HepG2 (cell line): ENCODE data around the gene ZNRF3. TPM values are rescaled to one million over a fixed set of nuclear protein-coding genes. Genes with fewer than 3 reads are reported as not detected.

Experiments
- ATF1 ChIP-seq: IDR thresholded peaks from 2 replicates; pipeline ENCODE4 v1.6.1; 2016; ENCODE audit warnings: mild to moderate bottlenecking, control low read depth
- CHD2 ChIP-seq: IDR thresholded peaks from 2 replicates; pipeline ENCODE4 v1.6.1; 2011; ENCODE audit warnings: low read depth, low read length, improper control_type of control experiment
- FIP1L1 ChIP-seq: fragments of 200-400 bp; formaldehyde crosslinking; IDR thresholded peaks from 2 replicates; pipeline ENCODE4 v1.6.1; 2018; ENCODE audit warnings: low read depth, mild to moderate bottlenecking, low read length, moderate library complexity, borderline replicate concordance; ENCODE audit not compliant: insufficient read depth
- FOXO1 ChIP-seq: sonication (generic); formaldehyde crosslinking; IDR thresholded peaks from 2 replicates; pipeline ENCODE4 v1.4.0; 2020; ENCODE audit warnings: missing genetic modification reagents
- HMG20A ChIP-seq: IDR thresholded peaks from 2 replicates; pipeline ENCODE4 v1.6.1; 2016; ENCODE audit warnings: borderline replicate concordance
- MYNN ChIP-seq: sonication (generic); formaldehyde crosslinking; IDR thresholded peaks from 2 replicates; pipeline ENCODE4 v1.4.0; 2020; ENCODE audit warnings: mild to moderate bottlenecking, low read depth, missing genetic modification reagents
- NR2C2 ChIP-seq: sonication (generic); formaldehyde crosslinking; IDR thresholded peaks from 2 replicates; pipeline ENCODE4 v1.4.0; 2020; ENCODE audit warnings: missing genetic modification reagents, mild to moderate bottlenecking, moderate library complexity, borderline replicate concordance
- RBFOX2 ChIP-seq: fragments of 200-400 bp; formaldehyde crosslinking; IDR thresholded peaks from 2 replicates; pipeline ENCODE4 v1.6.1; 2017; ENCODE audit warnings: low read depth, mild to moderate bottlenecking, low read length
- SRF ChIP-seq: IDR thresholded peaks from 2 replicates; pipeline ENCODE4 v1.6.1; 2011; ENCODE audit warnings: mild to moderate bottlenecking, low read depth, low read length, moderate library complexity
- TCF7L2 ChIP-seq: IDR thresholded peaks from 2 replicates; pipeline ENCODE4 v1.6.1; 2011; ENCODE audit warnings: mild to moderate bottlenecking, low read depth, low read length, moderate library complexity
- ZBTB42 ChIP-seq: sonication (generic); formaldehyde crosslinking; IDR thresholded peaks from 2 replicates; pipeline ENCODE4 v1.5.0; 2020; ENCODE audit warnings: mild to moderate bottlenecking, missing genetic modification reagents
- ZNF263 ChIP-seq: sonication (generic); formaldehyde crosslinking; IDR thresholded peaks from 2 replicates; pipeline ENCODE4 v1.4.0; 2020; ENCODE audit warnings: missing genetic modification reagents
- ZNF530 ChIP-seq: sonication (generic); formaldehyde crosslinking; IDR thresholded peaks from 2 replicates; pipeline ENCODE4 v1.5.0; 2020; ENCODE audit warnings: low read depth, mild to moderate bottlenecking, missing genetic modification reagents
- ZNF558 ChIP-seq: sonication (generic); formaldehyde crosslinking; IDR thresholded peaks from 2 replicates; pipeline ENCODE4 v1.9.0; 2022; ENCODE audit warnings: mild to moderate bottlenecking, missing genetic modification reagents, borderline replicate concordance
- ZNF737 ChIP-seq: sonication (generic); formaldehyde crosslinking; IDR thresholded peaks from 2 replicates; pipeline ENCODE4 v1.5.0; 2020; ENCODE audit warnings: missing genetic modification reagents, mild to moderate bottlenecking, borderline replicate concordance
- ZNF816 ChIP-seq: sonication (generic); formaldehyde crosslinking; IDR thresholded peaks from 2 replicates; pipeline ENCODE4 v1.8.0; 2022; ENCODE audit warnings: missing genetic modification reagents, mild to moderate bottlenecking, borderline replicate concordance
- ZNF841 ChIP-seq: sonication (generic); formaldehyde crosslinking; IDR thresholded peaks from 2 replicates; pipeline ENCODE4 v1.8.1; 2023; ENCODE audit warnings: missing genetic modification reagents, borderline replicate concordance
- polyA plus RNA-seq, 8 experiments: library from polyadenylated mRNA; depleted of rRNA in 3 of 8; stranded (reverse) in 7 of 8; unstranded in 1 of 8; fragments of >200 nt; fragmentation: Illumina TruSeq in 4 of 8; extraction: Trizol in 4 of 8; gene quantifications; 2 replicates each; pipeline versions ENCODE4 v1.2.1 to v1.2.3, GENCODE V29; 2011 to 2016; ENCODE audit warnings: low read depth in 4 of 8, missing spikeins in 1 of 8, mixed read lengths in 1 of 8; ENCODE audit not compliant: insufficient read depth in 1 of 8
- total RNA-seq, 5 experiments: library from RNA; depleted of rRNA; stranded (reverse); fragments of >200 nt; fragmentation: Illumina TruSeq; extraction: Trizol; gene quantifications; 2 replicates each; pipeline ENCODE4 v1.2.3, GENCODE V29; 2016; ENCODE audit warnings: low read depth in 1 of 5
- TF ChIP-seq, protein P1 (sequence below): sonication (generic); formaldehyde crosslinking; conservative IDR thresholded peaks from 2 replicates; pipeline ENCODE4 v1.4.0; 2020; ENCODE audit warnings: missing genetic modification reagents
- TF ChIP-seq, protein P2 (sequence below): sonication (generic); formaldehyde crosslinking; IDR thresholded peaks from 2 replicates; pipeline ENCODE4 v1.8.1; 2023; ENCODE audit warnings: mild to moderate bottlenecking, missing genetic modification reagents, borderline replicate concordance
- TF ChIP-seq, protein P3 (sequence below): sonication (generic); formaldehyde crosslinking; IDR thresholded peaks from 2 replicates; pipeline ENCODE4 v1.5.0; 2020; ENCODE audit warnings: missing genetic modification reagents
- TF ChIP-seq, protein P4 (sequence below): sonication (generic); formaldehyde crosslinking; IDR thresholded peaks from 2 replicates; pipeline ENCODE4 v1.8.1; 2023; ENCODE audit warnings: mild to moderate bottlenecking, missing genetic modification reagents
- TF ChIP-seq, protein P5 (sequence below): sonication (generic); formaldehyde crosslinking; IDR thresholded peaks from 2 replicates; pipeline ENCODE4 v1.5.0; 2020; ENCODE audit warnings: missing genetic modification reagents

The ZNRF3 gene
- total and polyA plus RNA-seq, 2 of the 13 experiments (the other 11 are each of a cell fraction or from before 2014, with no cell fraction given): 20.3 to 36.7 TPM

DNA sequence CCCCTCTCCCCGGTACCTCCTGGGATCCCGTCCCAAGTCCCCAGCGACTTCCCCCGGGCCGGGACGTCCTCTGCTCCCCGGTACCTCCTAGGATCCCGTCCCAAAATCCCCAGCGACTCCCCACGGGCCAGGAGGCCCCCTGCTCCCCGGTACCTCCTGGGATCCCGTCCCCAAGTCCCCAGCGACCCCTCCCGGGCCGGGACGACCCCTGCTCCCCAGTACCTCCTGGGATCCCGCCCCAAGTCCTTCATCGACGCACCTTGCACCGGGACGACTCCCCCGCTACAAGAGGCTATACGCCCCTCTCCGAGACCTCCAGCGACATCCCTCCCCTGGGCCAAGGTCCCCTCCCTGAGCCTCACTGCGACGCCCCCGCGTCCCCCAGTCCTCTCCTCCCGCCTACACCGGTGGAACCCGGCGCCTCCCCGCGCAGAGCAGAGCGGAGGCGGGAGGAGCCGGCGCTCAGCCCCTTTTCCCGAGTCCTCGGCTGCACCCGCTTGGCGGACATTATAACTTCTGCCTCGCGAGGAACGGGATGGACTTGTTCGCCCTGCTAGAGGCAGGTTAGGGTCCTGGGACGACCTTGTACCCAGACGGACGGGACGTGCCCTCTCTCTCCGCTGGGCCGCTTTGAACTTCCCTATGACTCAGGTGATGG lies 190.4 kb downstream of the ZNRF3 start (continued):
- TF ChIP-seq ZNF841 (CRISPR knock-in tag): no peak
- TF ChIP-seq, protein P1, sequence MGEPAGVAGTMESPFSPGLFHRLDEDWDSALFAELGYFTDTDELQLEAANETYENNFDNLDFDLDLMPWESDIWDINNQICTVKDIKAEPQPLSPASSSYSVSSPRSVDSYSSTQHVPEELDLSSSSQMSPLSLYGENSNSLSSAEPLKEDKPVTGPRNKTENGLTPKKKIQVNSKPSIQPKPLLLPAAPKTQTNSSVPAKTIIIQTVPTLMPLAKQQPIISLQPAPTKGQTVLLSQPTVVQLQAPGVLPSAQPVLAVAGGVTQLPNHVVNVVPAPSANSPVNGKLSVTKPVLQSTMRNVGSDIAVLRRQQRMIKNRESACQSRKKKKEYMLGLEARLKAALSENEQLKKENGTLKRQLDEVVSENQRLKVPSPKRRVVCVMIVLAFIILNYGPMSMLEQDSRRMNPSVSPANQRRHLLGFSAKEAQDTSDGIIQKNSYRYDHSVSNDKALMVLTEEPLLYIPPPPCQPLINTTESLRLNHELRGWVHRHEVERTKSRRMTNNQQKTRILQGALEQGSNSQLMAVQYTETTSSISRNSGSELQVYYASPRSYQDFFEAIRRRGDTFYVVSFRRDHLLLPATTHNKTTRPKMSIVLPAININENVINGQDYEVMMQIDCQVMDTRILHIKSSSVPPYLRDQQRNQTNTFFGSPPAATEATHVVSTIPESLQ (CRISPR knock-in tag): no peak
- TF ChIP-seq, protein P2, sequence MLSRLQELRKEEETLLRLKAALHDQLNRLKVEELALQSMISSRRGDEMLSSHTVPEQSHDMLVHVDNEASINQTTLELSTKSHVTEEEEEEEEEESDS (CRISPR knock-in tag): no peak
- TF ChIP-seq TCF7L2: no peak
- TF ChIP-seq FIP1L1: no peak
- no peak for TF ChIP-seq ZNF816 (CRISPR knock-in tag)
- no peak for TF ChIP-seq ZBTB42
- 0 out of 2 replicates have a peak, but pooled peaks have one; percentile 40 for TF ChIP-seq ZNF263 (CRISPR knock-in tag)
- TF ChIP-seq, protein P3, sequence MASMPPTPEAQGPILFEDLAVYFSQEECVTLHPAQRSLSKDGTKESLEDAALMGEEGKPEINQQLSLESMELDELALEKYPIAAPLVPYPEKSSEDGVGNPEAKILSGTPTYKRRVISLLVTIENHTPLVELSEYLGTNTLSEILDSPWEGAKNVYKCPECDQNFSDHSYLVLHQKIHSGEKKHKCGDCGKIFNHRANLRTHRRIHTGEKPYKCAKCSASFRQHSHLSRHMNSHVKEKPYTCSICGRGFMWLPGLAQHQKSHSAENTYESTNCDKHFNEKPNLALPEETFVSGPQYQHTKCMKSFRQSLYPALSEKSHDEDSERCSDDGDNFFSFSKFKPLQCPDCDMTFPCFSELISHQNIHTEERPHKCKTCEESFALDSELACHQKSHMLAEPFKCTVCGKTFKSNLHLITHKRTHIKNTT (CRISPR knock-in tag): no peak
- no peak for TF ChIP-seq ZNF737 (CRISPR knock-in tag)
- TF ChIP-seq, protein P4, sequence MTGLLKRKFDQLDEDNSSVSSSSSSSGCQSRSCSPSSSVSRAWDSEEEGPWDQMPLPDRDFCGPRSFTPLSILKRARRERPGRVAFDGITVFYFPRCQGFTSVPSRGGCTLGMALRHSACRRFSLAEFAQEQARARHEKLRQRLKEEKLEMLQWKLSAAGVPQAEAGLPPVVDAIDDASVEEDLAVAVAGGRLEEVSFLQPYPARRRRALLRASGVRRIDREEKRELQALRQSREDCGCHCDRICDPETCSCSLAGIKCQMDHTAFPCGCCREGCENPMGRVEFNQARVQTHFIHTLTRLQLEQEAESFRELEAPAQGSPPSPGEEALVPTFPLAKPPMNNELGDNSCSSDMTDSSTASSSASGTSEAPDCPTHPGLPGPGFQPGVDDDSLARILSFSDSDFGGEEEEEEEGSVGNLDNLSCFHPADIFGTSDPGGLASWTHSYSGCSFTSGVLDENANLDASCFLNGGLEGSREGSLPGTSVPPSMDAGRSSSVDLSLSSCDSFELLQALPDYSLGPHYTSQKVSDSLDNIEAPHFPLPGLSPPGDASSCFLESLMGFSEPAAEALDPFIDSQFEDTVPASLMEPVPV (CRISPR knock-in tag): peak; percentile 47; the same call in 1 of the 2 replicates
- peak; percentile 70 for TF ChIP-seq CHD2
- no peak for TF ChIP-seq NR2C2
- peak; percentile 51; the same call in 1 of the 2 replicates for TF ChIP-seq ZNF558
- TF ChIP-seq, protein P5, sequence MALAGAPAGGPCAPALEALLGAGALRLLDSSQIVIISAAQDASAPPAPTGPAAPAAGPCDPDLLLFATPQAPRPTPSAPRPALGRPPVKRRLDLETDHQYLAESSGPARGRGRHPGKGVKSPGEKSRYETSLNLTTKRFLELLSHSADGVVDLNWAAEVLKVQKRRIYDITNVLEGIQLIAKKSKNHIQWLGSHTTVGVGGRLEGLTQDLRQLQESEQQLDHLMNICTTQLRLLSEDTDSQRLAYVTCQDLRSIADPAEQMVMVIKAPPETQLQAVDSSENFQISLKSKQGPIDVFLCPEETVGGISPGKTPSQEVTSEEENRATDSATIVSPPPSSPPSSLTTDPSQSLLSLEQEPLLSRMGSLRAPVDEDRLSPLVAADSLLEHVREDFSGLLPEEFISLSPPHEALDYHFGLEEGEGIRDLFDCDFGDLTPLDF (CRISPR knock-in tag): no peak
- no peak for TF ChIP-seq HMG20A (CRISPR knock-in tag)
- no peak for TF ChIP-seq ATF1
- TF ChIP-seq RBFOX2: 0 out of 2 replicates have a peak, but pooled peaks have one; percentile 33
- TF ChIP-seq SRF: no peak
- TF ChIP-seq FOXO1: no peak
- TF ChIP-seq ZNF530: no peak
- no peak for TF ChIP-seq MYNN (CRISPR knock-in tag)
